GM18519 (cell line): ENCODE measurements around the gene GALNT12.

Source experiments
- ATAC-seq: cut with Tn5 transposase; IDR thresholded peaks from one replicate; pipeline ENCODE4 v1.9.1; 2021; ENCODE audit warnings: mild to moderate bottlenecking, moderate library complexity; ENCODE audit not compliant: unreplicated experiment, low FRiP score

GALNT12 gene

GRCh38 chr9:98807070-98807813, at the start of gene GALNT12:
TSS of gene GALNT12 (plus strand) at chr9:98807670. CDS start at chr9:98807699, 29 bp downstream.
- no peak for ATAC-seq

GRCh38 chr9:98760231-98760630, 47.2 kb upstream of the GALNT12 start:
- ATAC-seq = no peak

GRCh38 chr9:98763986-98764745, 43.3 kb upstream of the GALNT12 start:
- ATAC-seq = no peak

GRCh38 chr9:98765256-98765655, 42.2 kb upstream of the GALNT12 start:
- ATAC-seq = no peak

- ATAC-seq = no peak
These were observed 40.9 kb upstream of the GALNT12 start for GRCh38 chr9:98766586-98766985.

- ATAC-seq = no peak
These were observed 40.3 kb upstream of the GALNT12 start for GRCh38 chr9:98767196-98767595.

- no peak for ATAC-seq
These were observed 39.6 kb upstream of the GALNT12 start for GRCh38 chr9:98767915-98768314.

- ATAC-seq = no peak
These were observed 39.1 kb upstream of the GALNT12 start for GRCh38 chr9:98768344-98768743.

GRCh38 chr9:98770717-98771116, 36.8 kb upstream of the GALNT12 start:
- ATAC-seq = no peak

- ATAC-seq = no peak
These were observed 36.1 kb upstream of the GALNT12 start for GRCh38 chr9:98771209-98771874.

- no peak for ATAC-seq
These were observed 34.9 kb upstream of the GALNT12 start for GRCh38 chr9:98772364-98773155.

- no peak for ATAC-seq
These were observed 33.7 kb upstream of the GALNT12 start for GRCh38 chr9:98773721-98774120.

GRCh38 chr9:98774746-98775145, 32.7 kb upstream of the GALNT12 start:
- no peak for ATAC-seq

GRCh38 chr9:98775831-98776441, 31.5 kb upstream of the GALNT12 start:
- ATAC-seq = no peak

GRCh38 chr9:98777618-98778017, 29.9 kb upstream of the GALNT12 start:
- ATAC-seq = no peak

- no peak for ATAC-seq
These were observed 29.2 kb upstream of the GALNT12 start for GRCh38 chr9:98778251-98778650.

GRCh38 chr9:98778711-98779530, 28.5 kb upstream of the GALNT12 start:
- ATAC-seq = no peak

- ATAC-seq = no peak
These were observed 27.3 kb upstream of the GALNT12 start for GRCh38 chr9:98780059-98780749.
